HG03039 (cell line): Measurements from ENCODE around the gene NUDT4.
A peak's percentile ranks its signal among the peaks of the same experiment; 100 is the strongest.
"Not testable (repeated sequence)": the region's sequence is repeated elsewhere in the genome, so short reads cannot be mapped to it uniquely, and the experiment has no call there.

Experiments used
- ATAC-seq: cut with Tn5 transposase; IDR thresholded peaks from one replicate; pipeline ENCODE4 v1.9.1; 2021; ENCODE audit warnings: mild to moderate bottlenecking, moderate library complexity; ENCODE audit not compliant: unreplicated experiment

NUDT4 gene

GRCh38 chr12:93426412-93426805 is 48.7 kb downstream of the NUDT4 start:
- peak; percentile 37 for ATAC-seq

DNA sequence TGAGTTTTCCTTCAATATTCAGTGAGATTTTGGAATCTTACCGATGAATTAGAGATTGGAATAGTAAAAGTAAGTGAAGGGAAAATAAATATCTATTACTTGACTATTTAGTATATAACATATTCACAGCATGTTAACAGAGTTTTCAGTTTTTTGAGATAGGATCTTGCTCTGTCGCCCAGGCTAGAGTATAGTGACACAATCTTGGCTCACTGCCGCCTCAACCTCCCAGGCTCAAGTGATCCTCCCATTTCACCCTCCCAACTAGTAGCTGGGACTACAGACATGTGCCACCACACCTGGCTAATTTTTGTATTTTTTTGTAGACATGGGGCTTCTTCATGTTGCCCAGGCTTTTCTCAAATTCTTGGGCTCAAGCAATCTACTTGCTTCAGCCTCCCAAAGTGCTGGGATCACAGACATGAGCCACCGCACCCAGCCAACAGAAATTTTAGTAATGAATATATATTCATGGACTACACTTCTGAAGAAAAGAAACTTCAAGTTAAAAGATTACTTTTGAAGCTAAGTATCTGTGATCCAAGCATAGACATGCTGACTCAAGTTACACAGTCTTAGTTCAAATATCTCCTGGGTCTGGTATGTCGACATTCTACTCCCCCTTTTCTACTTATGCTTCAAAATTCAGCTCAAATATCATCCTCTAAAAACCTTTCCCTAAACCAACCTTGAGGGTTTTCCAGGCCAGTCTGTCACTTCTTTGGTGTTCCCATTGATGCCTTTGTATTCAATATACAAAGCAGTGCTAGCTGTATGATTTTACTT is 50.2 kb downstream of the NUDT4 start:
- no peak for ATAC-seq

DNA sequence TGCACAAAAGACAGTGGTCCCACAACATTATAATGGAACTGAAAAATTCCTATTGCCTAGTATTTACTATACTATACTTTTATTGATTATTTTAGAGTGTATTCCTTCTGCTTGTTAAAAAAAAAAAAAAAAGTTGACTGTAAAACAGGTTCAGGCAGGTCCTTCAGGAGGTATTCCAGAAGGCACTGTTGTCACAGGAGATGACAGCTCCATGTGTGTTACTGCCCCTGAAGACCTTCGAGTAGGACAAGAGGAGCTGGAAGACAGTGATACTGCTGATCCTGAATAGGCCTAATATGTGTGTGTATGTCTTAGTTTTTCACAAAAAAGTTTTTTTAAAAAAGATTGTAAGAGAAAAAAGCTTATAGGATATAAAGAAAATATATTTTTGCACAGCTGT is 51.7 kb downstream of the NUDT4 start:
- no peak for ATAC-seq

GRCh38 chr12:93429852-93430251 is 52.1 kb downstream of the NUDT4 start:
- ATAC-seq, result no peak

- no peak for ATAC-seq
These were observed 52.6 kb downstream of the NUDT4 start for GRCh38 chr12:93430280-93430679.

DNA sequence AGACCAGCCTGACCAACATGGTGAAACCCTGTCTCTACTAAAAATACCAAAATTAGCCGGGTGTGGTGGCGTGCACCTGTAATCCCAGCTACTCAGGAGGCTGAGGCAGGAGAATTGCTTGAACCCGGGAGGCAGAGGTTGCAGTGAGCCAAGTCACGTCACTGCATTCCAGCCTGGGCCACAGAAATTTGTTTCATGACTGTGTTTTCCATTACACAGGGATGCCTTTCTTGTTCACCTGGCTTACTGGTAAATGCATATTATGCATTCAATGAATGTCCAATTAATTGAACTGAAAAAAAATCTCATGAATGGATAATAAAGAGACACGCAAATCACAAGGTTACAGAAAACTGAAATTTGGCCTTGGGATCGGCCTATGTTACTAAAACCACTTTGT is 54.3 kb downstream of the NUDT4 start:
- not testable (repeated sequence) for ATAC-seq

- no peak for ATAC-seq
These were observed 56.6 kb downstream of the NUDT4 start for GRCh38 chr12:93434256-93434865.

- no peak for ATAC-seq
These were observed 60.7 kb downstream of the NUDT4 start for GRCh38 chr12:93438266-93439050.

- no peak for ATAC-seq
These were observed 62.5 kb downstream of the NUDT4 start for GRCh38 chr12:93440043-93440835.

DNA sequence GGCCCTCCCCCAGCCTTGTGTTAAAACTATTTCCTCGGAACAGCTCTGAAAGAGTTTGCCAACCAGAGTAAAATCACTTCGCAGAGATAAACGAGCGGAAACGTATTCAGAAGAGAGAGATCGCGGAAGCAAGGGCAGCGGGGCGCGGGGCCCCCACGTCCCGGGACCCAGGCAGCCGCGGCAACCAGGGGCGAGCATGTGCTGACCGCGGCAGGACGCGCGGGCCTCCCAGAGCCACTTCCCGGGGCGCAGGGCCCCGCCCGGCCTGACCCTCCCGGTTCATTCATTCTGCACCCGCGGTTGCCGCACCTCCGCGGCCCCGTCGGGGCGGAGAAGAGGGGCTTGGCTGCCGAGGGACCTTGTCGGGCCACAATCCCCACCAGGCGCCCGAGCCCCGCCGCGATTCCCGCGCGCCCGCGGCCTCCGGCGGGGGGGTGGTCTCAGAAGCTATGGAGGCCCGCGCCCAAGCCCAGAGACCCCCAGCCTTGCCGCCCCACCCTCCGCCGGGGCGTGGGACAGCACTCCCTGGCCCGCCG is 63.4 kb downstream of the NUDT4 start:
- ATAC-seq, result no peak

GRCh38 chr12:93441617-93442410 is 64.1 kb downstream of the NUDT4 start, which contains the start of gene UBE2N:
Gene UBE2N (minus strand): TSS chr12:93441947. CDS start chr12:93441884, 63 bp downstream.
- peak; percentile 72 for ATAC-seq

DNA sequence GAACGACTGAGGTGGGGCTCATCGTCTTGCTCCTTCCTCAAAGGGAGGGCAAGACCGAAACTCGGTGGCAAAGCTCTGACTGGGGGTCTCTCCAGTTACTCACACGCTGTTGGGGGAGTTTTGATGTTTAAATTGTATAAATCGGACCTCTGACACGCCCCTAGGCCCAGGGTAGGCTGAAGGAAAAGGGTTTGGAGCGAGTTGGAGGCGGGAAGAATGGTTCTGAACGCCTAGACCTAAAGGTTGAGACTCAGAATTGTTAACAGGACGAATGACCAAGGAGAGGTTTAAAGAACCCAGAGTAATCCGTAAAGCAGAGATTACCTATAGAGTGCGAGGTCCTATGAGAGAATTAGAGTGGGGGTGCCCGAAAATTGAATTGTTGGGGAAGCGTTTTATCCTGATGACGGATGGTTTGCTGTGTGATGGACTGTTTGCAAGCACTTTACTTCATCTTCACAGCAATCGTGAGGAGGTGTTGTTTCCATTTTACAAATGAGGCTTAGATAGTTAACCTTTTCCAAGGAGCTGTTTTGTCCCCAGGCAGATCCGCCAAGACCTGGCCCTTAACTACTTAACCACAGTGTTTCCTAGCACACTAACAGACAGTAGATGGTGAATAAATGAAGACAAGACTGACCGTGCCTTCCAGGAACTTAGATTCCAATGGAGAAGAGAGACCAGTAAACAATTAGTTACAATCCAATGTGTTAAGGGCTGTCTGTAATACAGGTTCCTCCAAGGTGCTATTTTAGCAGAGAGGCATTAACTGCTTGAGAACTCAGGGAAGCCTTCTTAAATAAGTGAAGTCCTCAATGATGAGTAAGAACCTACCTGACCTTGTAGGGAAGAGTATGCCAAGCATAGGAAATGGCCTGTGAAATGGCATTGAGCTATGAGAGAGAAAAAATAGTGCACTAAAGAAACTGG is 65.0 kb downstream of the NUDT4 start:
- no peak for ATAC-seq

DNA sequence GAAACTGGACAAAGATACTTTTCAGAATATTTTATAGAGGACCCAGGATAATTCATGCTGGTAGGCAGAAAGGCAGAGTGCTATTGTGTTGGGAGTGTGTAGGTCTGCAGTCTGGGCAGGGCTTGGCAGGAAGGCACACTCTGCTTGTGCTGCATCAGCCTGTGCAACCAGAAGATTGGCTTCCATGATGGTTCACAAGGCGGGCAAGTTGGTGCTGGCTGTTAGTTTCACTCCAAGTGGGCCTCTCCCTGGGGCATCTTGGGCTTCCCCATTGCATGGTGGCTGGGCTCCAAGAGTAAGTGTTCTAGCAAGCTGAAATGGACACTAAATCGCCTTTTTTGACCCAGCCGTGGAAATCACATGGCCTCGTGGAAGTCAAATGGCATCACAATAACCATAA is 65.9 kb downstream of the NUDT4 start:
- ATAC-seq, result no peak

DNA sequence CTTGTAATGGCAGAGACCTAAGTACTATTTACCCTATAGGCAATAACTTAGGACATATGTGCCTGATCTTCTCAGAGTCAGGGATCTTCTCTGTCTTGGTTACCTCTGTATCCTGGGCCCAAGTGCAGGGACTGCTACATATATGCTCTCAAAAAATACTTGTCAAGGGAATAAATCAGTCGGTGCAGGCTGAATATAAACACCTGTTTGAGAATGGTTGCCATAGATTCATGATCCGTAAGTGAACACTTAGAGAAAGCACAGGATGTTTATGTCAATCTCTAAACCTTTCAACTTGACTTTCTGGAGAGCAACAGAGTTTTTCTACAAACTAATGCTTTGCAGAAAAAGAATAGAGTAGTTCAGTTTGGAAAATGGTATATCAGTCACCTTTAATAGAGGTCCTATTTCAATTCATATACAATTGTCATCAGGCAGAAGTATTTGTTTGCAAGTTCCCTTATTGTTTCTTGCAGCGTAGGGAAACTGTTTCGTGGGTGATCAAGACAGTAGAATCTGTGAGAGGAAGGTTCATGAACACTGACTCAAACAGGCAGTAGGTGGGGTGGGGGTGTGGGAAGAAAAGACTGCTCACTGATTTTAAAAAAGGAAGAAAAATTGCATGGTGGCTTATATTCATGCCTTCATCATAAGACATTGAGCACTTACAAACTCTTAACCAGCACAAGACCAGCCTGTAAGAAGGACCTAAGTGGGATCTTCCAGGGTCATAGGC is 70.0 kb downstream of the NUDT4 start:
- ATAC-seq, result no peak

DNA sequence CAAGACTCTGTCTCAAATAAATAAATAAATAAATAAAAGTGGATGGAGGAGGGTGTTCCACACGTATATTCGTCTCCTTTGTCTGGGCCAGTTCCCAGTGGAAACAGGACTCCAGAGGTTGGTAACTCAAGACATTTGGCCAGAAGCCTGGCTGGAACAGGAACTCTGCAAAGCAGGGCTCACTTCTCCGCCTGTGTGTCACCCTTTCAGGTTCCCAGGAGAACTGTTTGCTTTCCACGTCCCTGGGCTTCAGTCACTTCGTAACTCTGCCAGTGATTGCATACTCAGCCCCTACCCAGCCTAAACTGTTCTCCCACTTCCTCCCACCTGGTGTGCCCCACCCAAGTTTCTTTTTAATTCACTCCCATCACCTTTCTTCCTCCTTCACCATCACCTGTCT is 71.1 kb downstream of the NUDT4 start:
- ATAC-seq, result no peak

- ATAC-seq, result no peak
These were observed 71.6 kb downstream of the NUDT4 start for GRCh38 chr12:93449277-93449676.

DNA sequence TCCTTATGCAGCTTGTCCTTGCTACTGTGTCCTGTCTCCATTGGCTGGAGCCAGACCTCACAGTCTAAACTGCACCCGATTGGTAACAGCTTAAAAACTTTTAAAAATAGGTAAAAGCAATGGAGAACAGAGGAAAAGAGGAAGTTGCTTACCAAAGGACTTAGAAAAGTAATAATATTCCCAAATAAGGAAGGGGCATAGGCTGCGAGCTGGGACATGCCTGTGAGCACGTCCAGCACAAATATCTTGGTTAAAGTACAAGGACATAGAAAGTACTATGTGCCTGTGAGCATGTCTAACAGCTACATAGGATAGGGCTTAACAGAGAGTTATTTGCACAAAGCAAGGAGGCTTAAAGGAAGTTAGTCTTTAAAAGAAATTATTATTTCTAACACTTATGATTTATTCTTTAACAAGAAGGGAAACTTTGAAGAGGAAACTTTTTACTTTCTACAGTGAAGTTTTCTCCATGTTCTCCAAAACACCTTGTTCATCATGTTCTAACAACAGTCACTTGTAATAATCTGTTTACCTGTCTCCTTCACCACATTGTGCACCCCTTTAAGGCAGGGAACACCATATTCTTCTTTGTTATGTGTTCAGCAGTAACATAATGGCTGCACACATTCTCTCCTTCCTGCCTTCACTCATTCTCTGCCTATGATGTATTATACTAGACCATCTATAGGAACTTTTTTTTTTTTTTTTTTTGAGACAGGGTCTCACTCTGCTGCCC is 73.9 kb downstream of the NUDT4 start:
- ATAC-seq, result no peak
